Stomach smooth muscle (tissue), 2 donors: Measurements from ENCODE around the gene DLG1.
"Not testable (repeated sequence)": the region's sequence is repeated elsewhere in the genome, so short reads cannot be mapped to it uniquely, and the experiment has no call there.

ENCODE experiments used
- H3K27ac ChIP-seq: one replicate; pipeline ENCODE4 v1.7.0; 2013; ENCODE audit warnings: mild to moderate bottlenecking, low read length, inconsistent platforms
- H3K27me3 ChIP-seq, 2 donors: one replicate each; pipeline ENCODE4 v1.7.0; 2013; ENCODE audit warnings: low read length in 2 of 2; ENCODE audit not compliant: insufficient read depth in 2 of 2, control insufficient read depth in 1 of 2
- H3K36me3 ChIP-seq, 2 donors: one replicate each; pipeline ENCODE4 v1.7.0; 2013; ENCODE audit warnings: low read length in 2 of 2; ENCODE audit not compliant: control insufficient read depth in 2 of 2, insufficient read depth in 2 of 2
- H3K4me1 ChIP-seq: one replicate; pipeline ENCODE4 v1.7.0; 2013; ENCODE audit warnings: low read length; ENCODE audit not compliant: control insufficient read depth, insufficient read depth
- H3K4me3 ChIP-seq, 2 donors: one replicate each; pipeline ENCODE4 v1.7.0; 2013; ENCODE audit warnings: low read length in 2 of 2
- H3K9ac ChIP-seq, 2 donors: one replicate each; pipeline ENCODE4 v1.7.0; 2013; ENCODE audit warnings: low read length in 2 of 2, mild to moderate bottlenecking in 1 of 2
- H3K9me3 ChIP-seq, 2 donors: one replicate each; pipeline ENCODE4 v1.7.0; 2013; ENCODE audit warnings: low read length in 2 of 2; ENCODE audit not compliant: control insufficient read depth in 2 of 2
- donor health status: healthy.
- donor health status: Pancreatic carcinoma.

The DLG1 gene

GRCh38 chr3:197196192-197196591, 102.2 kb downstream of the DLG1 start:
- no peaks in the 10 kb centered on the region for H3K4me1 ChIP-seq
- H3K9me3 ChIP-seq, result no peaks in the 10 kb centered on the region
- no peak overlapping the region for H3K27ac ChIP-seq
- H3K4me3 ChIP-seq, result no peak overlapping the region
- no peak overlapping the region for H3K9ac ChIP-seq
- no peaks in the 10 kb centered on the region for H3K27me3 ChIP-seq
- H3K36me3 ChIP-seq, result no peaks in the 10 kb centered on the region

GRCh38 chr3:197195326-197195725, 103.1 kb downstream of the DLG1 start:
- no peaks in the 10 kb centered on the region for H3K27me3 ChIP-seq
- no peaks in the 10 kb centered on the region for H3K36me3 ChIP-seq
- no peak overlapping the region for H3K9ac ChIP-seq
- no peaks in the 10 kb centered on the region for H3K9me3 ChIP-seq
- H3K4me1 ChIP-seq, result no peaks in the 10 kb centered on the region
- H3K27ac ChIP-seq, result no peak overlapping the region
- H3K4me3 ChIP-seq, result no peak overlapping the region

- not testable (repeated sequence) for H3K36me3 ChIP-seq, H3K4me3 ChIP-seq, H3K27me3 ChIP-seq, H3K9ac ChIP-seq, H3K27ac ChIP-seq, H3K4me1 ChIP-seq, H3K9me3 ChIP-seq
Observed at GRCh38 chr3:197193759-197194158, 104.7 kb downstream of the DLG1 start.

GRCh38 chr3:197191897-197192296, 106.5 kb downstream of the DLG1 start:
- Histone ChIP-seq H3K4me3 (no peak overlapping the region), H3K36me3 (no peaks in the 10 kb centered on the region), H3K9me3 (no peaks in the 10 kb centered on the region), H3K4me1 (no peaks in the 10 kb centered on the region), H3K9ac (no peak overlapping the region), H3K27ac (no peak overlapping the region), H3K27me3 (no peaks in the 10 kb centered on the region)

- Histone ChIP-seq H3K4me3 (no peak overlapping the region), H3K36me3 (no peaks in the 10 kb centered on the region), H3K9ac (no peak overlapping the region), H3K27ac (no peak overlapping the region), H3K27me3 (no peaks in the 10 kb centered on the region), H3K9me3 (no peaks in the 10 kb centered on the region), H3K4me1 (no peaks in the 10 kb centered on the region)
Observed at GRCh38 chr3:197189623-197190022, 108.8 kb downstream of the DLG1 start.

- H3K9me3 ChIP-seq, result no peaks in the 10 kb centered on the region
- no peaks in the 10 kb centered on the region for H3K36me3 ChIP-seq
- no peaks in the 10 kb centered on the region for H3K4me1 ChIP-seq
- no peak overlapping the region for H3K9ac ChIP-seq
- no peaks in the 10 kb centered on the region for H3K27me3 ChIP-seq
- no peak overlapping the region for H3K4me3 ChIP-seq
- no peak overlapping the region for H3K27ac ChIP-seq
Observed at GRCh38 chr3:197188963-197189362, 109.4 kb downstream of the DLG1 start.

- H3K9ac ChIP-seq, result no peak overlapping the region
- no peaks in the 10 kb centered on the region for H3K27me3 ChIP-seq
- H3K36me3 ChIP-seq, result no peaks in the 10 kb centered on the region
- no peaks in the 10 kb centered on the region for H3K4me1 ChIP-seq
- no peak overlapping the region for H3K4me3 ChIP-seq
- H3K9me3 ChIP-seq, result no peaks in the 10 kb centered on the region
- H3K27ac ChIP-seq, result no peak overlapping the region
Observed at GRCh38 chr3:197186887-197187588, 111.4 kb downstream of the DLG1 start.

GRCh38 chr3:197183582-197183981, 114.8 kb downstream of the DLG1 start:
- Histone ChIP-seq H3K9me3 (no peaks in the 10 kb centered on the region), H3K4me3 (no peak overlapping the region), H3K27ac (no peak overlapping the region), H3K9ac (no peak overlapping the region), H3K4me1 (no peaks in the 10 kb centered on the region), H3K36me3 (no peaks in the 10 kb centered on the region), H3K27me3 (no peaks in the 10 kb centered on the region)

GRCh38 chr3:197181741-197182140, 116.7 kb downstream of the DLG1 start:
- Histone ChIP-seq H3K27ac (no peak overlapping the region), H3K36me3 (no peaks in the 10 kb centered on the region), H3K4me3 (no peak overlapping the region), H3K9ac (no peak overlapping the region), H3K4me1 (no peaks in the 10 kb centered on the region), H3K27me3 (no peaks in the 10 kb centered on the region), H3K9me3 (no peaks in the 10 kb centered on the region)

- Histone ChIP-seq H3K27ac (no peak overlapping the region), H3K27me3 (no peaks in the 10 kb centered on the region), H3K4me3 (no peak overlapping the region), H3K9ac (no peak overlapping the region), H3K36me3 (no peaks in the 10 kb centered on the region), H3K4me1 (no peaks in the 10 kb centered on the region), H3K9me3 (no peaks in the 10 kb centered on the region)
Observed at GRCh38 chr3:197178998-197179397, 119.4 kb downstream of the DLG1 start.

GRCh38 chr3:197175503-197175902, 122.9 kb downstream of the DLG1 start:
- Histone ChIP-seq H3K4me1 (no peaks in the 10 kb centered on the region), H3K9me3 (no peaks in the 10 kb centered on the region), H3K36me3 (no peaks in the 10 kb centered on the region), H3K27me3 (no peaks in the 10 kb centered on the region), H3K4me3 (no peak overlapping the region), H3K27ac (no peak overlapping the region), H3K9ac (no peak overlapping the region)
